HG02840 (cell line): ENCODE data around the gene PMEPA1.
"Not testable (repeated sequence)": the region's sequence is repeated elsewhere in the genome, so short reads cannot be mapped to it uniquely, and the experiment has no call there.

Experiments
- ATAC-seq: cut with Tn5 transposase; IDR thresholded peaks from one replicate; pipeline ENCODE4 v1.9.1; 2021; ENCODE audit warnings: mild to moderate bottlenecking, moderate library complexity, moderate number of reproducible peaks; ENCODE audit not compliant: unreplicated experiment, low FRiP score

The PMEPA1 gene

DNA sequence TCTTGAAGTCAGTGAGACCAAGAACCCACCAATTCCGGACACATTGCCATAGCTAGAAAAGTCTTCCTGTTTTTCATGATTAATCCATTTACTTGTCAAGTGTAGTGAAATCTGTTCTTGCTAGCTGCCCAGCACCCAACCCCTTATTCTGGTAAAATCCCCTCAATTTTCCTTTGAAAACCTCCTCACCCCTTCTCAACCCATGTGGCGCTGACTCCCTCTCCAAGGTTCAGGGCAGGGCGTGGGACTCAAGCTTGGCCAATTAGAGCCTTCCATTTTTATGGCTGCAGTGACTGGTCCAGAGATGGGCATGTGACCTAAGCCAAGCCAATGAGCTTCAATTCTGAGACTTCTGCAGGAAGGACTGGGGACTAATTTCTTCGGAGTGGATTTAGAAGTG, 79.8 kb downstream of the PMEPA1 start:
- ATAC-seq = no peak

GRCh38 chr20:57629491-57629901, 80.3 kb downstream of the PMEPA1 start:
- ATAC-seq = not testable (repeated sequence)

DNA sequence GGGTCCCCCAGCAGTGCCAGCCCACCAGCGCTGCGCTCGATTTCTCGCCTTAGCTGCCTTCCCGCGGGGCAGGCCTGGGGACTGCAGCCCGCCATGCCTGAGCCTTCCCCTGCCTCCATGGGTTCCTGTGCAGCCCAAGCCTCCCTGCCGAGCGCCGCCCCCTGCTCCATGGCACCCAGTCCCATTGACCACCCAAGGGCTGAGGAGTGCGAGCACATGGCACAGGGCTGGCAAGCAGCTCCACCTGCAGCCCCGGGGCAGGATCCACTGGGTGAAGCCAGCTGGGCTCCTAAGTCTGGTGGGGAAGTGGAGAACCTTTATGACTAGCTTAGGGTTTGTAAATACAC, 80.9 kb downstream of the PMEPA1 start:
- not testable (repeated sequence) for ATAC-seq

DNA sequence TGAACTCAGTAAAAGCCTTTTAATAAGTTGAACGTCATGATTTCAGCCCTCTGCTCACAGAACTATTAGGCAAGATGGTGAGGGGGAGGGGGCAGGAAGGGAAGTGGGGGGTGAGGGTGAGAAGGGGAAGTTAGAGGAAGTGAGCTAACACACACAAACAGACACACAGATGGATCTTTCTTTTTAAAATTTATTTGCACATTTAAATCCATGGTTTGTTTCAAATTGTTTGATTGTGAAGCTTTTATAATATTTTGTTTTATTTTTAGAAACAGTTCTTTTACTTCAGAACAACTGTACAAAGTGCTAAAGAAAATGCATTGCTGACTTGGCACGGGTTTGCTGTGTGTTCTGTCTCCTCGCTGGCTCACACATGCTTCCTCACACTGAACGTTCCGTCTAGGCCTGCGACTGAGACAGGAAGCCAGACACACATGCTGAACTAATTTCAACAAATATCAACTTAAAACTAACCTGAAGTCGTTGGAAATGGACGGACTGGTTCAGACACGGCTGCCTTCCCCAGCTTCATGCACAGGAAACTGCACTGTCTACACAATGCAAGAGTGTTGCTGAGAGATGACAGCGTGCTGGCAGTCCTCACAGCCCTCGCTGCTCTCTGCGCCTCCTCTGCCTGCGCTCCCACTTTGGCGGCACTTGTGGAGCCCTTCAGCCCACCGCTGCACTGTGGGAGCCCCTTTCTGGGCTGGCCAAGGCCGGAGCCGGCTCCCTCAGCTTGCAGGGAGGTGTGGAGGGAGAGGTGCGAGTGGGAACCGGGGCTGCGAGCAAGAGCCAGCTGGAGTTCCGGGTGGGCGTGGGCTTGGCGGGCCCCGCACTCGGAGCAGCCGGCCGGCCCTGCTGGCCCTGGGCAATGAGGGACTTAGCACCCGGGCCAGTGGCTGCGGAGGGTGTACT, 81.5 kb downstream of the PMEPA1 start:
- no peak for ATAC-seq

- ATAC-seq = no peak
Measured at GRCh38 chr20:57627339-57627738, 82.5 kb downstream of the PMEPA1 start.

- no peak for ATAC-seq
Measured at GRCh38 chr20:57625978-57626377, 83.8 kb downstream of the PMEPA1 start.

GRCh38 chr20:57625181-57625958, 84.4 kb downstream of the PMEPA1 start:
- no peak for ATAC-seq

DNA sequence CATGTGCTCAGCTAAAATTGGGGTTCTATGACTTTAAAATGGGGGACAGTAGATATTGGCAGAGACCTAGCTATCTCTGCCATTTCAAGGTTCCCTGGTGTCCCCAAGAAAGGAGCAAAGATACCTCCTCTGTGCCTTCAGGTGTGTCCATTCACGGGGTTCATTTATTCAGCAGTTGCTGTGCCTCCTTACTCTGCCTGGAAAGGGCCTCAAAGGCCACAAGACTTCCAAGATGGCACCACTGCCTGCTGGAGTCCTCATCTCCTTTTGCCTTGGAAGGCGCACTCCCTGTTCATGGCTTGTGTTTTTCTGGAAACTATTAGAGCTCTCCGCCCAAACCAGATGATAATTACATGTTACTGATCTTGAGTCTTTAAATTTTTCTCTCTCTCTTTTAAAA, 85.7 kb downstream of the PMEPA1 start:
- ATAC-seq = no peak

- no peak for ATAC-seq
Measured at GRCh38 chr20:57622579-57623381, 87.0 kb downstream of the PMEPA1 start.

- ATAC-seq = no peak
Measured at GRCh38 chr20:57622201-57622570, 87.6 kb downstream of the PMEPA1 start.

- no peak for ATAC-seq
Measured at GRCh38 chr20:57621421-57622200, 88.2 kb downstream of the PMEPA1 start.

DNA sequence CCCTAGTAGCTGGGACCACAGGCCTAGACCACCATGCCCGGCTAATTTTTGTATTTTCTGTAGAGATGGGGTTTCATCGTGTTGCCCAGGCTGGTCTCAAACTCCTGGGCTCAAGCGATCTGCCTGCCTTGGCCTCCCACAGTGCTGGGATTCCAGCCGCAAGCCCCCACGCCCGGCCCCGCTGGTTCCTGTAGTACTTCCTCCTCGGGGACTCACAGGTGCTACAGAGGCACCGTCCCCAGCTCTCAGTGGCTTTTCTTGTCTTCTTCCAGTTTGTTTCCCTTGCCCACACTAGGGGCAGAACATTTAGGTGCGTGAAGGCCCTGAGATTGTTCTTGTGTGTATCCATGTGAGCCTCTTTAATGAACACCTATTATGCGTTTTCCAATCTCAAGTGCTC, 88.8 kb downstream of the PMEPA1 start:
- no peak for ATAC-seq

GRCh38 chr20:57620274-57620990, 89.4 kb downstream of the PMEPA1 start, which contains the start of gene ZBP1:
Gene ZBP1, minus strand, starts transcription at chr20:57620426. Its CDS starts 131 bp downstream, at chr20:57620295.
- peak; percentile 36 for ATAC-seq

GRCh38 chr20:57619051-57619831, 90.6 kb downstream of the PMEPA1 start:
- ATAC-seq = peak; percentile 54

DNA sequence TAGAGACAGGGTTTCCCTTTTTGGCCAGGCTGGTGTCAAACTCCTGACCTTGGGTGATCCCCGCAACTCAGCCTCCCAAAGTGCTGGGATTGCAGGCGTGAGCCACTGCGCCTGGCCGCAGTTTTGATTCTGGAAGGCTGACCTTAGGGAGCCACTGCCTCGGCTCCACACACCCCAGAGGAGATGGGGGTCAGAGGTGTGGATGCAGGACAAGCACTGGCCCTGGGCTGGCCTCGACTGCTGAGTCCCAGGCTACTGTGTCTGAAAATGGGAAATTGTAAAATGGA, 91.1 kb downstream of the PMEPA1 start:
- no peak for ATAC-seq

GRCh38 chr20:57618091-57618763, 91.6 kb downstream of the PMEPA1 start:
- ATAC-seq = no peak

DNA sequence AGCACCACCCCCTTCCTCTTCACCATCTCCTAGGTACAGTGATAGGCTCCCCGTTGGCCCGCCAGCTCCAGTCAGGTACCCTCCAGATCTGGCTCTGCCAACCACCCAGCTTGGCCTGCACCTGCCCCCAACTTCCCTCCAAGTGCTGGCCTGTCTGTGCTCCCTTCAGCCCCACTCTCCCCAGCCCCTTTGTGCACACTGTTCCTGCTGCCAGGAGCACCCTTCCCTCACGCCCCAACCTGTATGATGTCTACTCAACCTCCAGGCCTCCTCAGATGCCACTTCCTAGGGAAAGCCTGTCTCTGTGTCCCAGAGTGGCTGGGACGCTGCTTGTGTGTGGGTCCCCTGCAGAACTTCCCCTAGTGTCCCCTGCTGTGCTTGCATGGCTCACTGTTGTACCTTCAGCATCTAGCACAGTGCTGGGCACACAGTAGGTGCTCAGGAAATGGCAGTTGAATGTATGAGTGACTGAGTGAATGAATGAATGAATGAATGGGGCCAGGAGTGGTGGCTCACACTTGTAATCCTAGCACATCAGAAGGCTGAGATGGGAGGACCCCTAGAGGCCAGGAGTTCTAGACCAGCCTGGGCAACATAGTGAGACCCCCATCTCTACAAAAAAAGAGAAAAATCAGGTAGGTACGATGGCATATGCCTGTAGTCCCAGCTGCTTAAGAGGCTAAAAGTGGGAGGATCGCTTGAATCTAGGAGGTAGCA, 92.6 kb downstream of the PMEPA1 start:
- no peak for ATAC-seq
